Brain microvascular endothelial cell (primary cell): ENCODE results near the gene RERE.
A peak's percentile ranks its signal among the peaks of the same experiment; 100 is the strongest.

Experiments used
- DNase-seq: peaks from one replicate; pipeline ENCODE4 v3.0.0-alpha.2; 2020
- H3K27ac ChIP-seq: fragments of 250-450 bp; sonication (Bioruptor Pico); 2 replicates; pipeline ENCODE4 v1.5.1; 2020; ENCODE audit warnings: mild to moderate bottlenecking, moderate library complexity
- H3K27me3 ChIP-seq: fragments of 250-450 bp; sonication (Bioruptor Pico); replicated peaks from 2 replicates; pipeline ENCODE4 v1.5.1; 2020; ENCODE audit warnings: mild to moderate bottlenecking
- H3K36me3 ChIP-seq: fragments of 250-450 bp; sonication (Bioruptor Pico); replicated peaks from 2 replicates; pipeline ENCODE4 v1.5.1; 2020; ENCODE audit warnings: mild to moderate bottlenecking
- H3K4me3 ChIP-seq: 2 replicates; pipeline ENCODE4 v1.5.1; 2011; ENCODE audit warnings: low read depth, mild to moderate bottlenecking, control low read depth, low read length, moderate library complexity
- in situ Hi-C: cut with HindIII; loops from 2 replicates; pipeline ENCODE4 v1.10.0; 2017; ENCODE audit warnings: low sequenced_read_pairs, low pct_ligation_motif_present
- TF ChIP-seq, protein P1 (sequence below): IDR thresholded peaks from 2 replicates; pipeline ENCODE4 v1.5.1; 2011; ENCODE audit warnings: low read depth, mild to moderate bottlenecking, moderate library complexity, low read length, control low read depth, inconsistent platforms; ENCODE audit errors: missing control alignments

RERE gene

DNA sequence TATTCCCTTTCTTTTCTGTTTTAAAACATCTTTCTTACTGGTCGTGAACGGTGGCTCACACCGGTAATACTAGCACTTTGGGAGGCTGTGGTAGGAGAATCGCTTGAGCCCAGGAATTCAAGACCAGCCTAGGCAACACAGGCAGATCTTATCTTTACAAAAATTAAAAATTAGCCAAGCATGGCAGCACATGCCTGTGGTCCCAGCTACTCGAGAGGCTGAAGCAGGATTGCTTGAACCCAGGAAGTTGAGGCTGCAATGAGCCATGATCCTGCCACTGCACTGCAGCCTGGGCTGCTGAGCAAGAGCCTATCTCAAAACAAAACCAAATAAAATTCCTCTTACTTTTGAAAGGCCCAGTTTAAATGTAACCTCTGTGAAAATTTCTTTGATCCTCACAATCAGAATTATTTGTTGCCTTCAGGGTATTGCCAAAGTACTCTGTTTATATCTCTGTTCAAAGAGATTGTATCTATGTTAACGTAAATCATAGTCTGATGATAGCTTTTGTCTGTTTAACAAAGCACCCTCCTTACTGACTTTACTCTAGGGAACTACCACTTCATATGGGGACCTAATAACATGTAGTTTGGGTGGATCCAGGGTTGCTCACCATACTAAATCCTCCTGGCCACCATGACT, 71.6 kb downstream of the RERE start:
- H3K27ac ChIP-seq, result no peak overlapping the region
- TF ChIP-seq, protein P1, sequence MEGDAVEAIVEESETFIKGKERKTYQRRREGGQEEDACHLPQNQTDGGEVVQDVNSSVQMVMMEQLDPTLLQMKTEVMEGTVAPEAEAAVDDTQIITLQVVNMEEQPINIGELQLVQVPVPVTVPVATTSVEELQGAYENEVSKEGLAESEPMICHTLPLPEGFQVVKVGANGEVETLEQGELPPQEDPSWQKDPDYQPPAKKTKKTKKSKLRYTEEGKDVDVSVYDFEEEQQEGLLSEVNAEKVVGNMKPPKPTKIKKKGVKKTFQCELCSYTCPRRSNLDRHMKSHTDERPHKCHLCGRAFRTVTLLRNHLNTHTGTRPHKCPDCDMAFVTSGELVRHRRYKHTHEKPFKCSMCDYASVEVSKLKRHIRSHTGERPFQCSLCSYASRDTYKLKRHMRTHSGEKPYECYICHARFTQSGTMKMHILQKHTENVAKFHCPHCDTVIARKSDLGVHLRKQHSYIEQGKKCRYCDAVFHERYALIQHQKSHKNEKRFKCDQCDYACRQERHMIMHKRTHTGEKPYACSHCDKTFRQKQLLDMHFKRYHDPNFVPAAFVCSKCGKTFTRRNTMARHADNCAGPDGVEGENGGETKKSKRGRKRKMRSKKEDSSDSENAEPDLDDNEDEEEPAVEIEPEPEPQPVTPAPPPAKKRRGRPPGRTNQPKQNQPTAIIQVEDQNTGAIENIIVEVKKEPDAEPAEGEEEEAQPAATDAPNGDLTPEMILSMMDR, result no peak
- no peak for DNase-seq

DNA sequence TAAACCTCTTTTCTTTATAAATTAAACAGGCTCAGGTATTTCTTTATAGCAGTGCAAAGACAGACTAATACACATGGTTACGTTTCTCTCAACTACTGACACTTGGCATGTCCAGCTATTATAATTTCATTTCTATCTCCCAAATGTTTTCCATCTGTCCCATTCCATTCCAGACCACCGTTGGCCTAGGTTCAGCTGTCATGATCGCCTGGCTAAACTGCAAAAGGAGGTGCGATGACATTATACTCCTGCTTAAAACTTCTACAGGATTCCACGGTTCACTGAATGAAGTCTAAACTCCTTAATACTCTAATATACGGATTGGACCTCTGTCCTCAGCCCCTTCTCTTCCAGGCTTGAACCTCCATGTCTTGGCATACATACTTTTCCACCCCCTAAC, 72.1 kb downstream of the RERE start:
- TF ChIP-seq, protein P1, result no peak
- Histone ChIP-seq H3K27me3 (no peaks in the 10 kb centered on the region), H3K4me3 (no peak overlapping the region), H3K27ac (no peak overlapping the region), H3K36me3 (no peaks in the 10 kb centered on the region)
- no peak for DNase-seq
- in situ Hi-C loops, result no loop called here

More for the DNA sequence above, 71.6 kb downstream of the RERE start:
- Histone ChIP-seq H3K4me3 (no peak overlapping the region), H3K27me3 (no peaks in the 10 kb centered on the region), H3K36me3 (no peaks in the 10 kb centered on the region)
- in situ Hi-C loops, result no loop called here

DNA sequence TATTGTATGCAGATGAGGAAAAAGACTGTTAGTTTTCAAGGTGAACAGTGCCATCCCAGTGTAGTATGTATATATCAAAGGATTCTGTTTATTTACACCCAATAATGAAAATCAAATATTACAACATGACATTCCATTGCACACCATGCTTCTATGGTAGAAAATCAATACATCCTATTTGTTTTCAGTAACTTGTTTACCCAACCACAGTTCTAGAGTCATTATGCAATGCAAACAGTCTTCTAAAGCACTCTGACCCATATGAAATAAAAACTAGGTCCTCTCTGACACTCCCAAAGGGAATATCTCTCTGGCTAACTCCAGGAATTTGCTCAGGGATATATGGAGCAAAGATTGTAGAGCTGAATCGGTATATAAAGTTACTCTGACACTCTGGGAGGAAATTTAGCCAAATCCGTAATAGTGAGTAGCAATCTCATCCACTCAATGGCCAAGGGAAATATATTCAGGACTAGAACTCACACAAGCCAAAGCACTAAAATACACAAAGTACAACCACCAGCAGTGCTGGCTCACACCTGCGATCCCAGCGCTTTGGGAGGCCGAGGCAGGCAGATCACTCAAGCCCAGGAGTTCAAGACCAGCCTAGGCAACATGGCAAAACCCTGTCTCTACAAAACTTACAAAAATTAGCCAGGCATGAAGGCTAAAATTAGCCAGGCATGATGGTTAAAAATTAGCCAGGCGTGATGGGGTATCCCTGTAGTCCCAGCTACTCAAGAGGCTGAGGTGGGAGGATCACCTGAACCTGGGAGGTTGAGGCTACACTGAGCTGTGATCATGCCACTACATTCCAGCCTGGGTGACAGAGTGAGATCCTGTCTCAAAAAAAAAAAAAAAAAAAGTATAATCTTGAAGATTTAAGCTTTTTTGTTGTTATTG, 75.2 kb downstream of the RERE start:
- Histone ChIP-seq H3K36me3 (no peaks in the 10 kb centered on the region), H3K27ac (no peak overlapping the region), H3K4me3 (no peak overlapping the region), H3K27me3 (no peaks in the 10 kb centered on the region)
- no peak for DNase-seq
- TF ChIP-seq, protein P1, result no peak
- in situ Hi-C loops, result no loop called here

DNA sequence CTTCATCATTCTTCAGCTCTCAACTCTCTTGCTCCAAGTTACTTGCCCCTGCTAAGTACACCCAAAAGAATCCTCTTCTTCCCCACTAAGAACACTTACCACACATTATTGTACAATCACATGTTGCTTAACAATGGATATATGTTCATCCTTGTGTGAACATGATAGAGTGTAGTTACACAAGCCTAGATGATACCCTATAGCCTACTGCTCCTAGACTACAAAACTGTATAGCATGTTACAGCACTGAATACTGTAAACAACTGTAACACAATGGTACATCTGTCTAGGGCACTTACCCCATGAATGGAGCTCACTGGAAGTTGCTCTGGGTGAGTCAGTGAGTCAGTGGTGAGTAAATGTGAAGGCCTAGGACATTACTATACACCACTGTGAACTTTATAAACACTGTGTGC, 77.4 kb downstream of the RERE start:
- peak; percentile 83 for DNase-seq
- in situ Hi-C loops, result no loop called here
- H3K36me3 ChIP-seq, result no peaks in the 10 kb centered on the region
- TF ChIP-seq, protein P1, result no peak
- no peaks in the 10 kb centered on the region for H3K27me3 ChIP-seq
- H3K27ac ChIP-seq, result peak overlapping the region; percentile 69
- H3K4me3 ChIP-seq, result no peak overlapping the region

DNA sequence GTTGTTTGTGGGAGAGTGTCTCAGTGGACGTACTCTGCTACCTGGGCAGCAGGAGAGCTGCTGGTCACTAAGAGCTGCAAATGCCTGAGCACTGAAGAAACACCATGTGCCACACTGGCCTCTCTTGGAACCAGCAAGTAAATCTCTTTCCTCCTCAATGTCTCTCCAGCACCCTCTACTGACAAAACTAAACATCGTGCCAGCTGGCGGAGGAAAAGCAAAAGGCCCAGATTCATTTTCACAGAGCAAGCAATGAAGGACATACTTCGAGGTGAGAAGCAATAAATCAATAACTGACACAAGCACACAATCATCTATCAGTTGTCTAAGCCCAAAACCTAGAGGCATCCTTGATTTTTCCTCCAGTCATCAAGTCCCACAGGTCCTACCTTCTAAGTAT, 78.1 kb downstream of the RERE start:
- TF ChIP-seq, protein P1, result peak; percentile 18
- in situ Hi-C loops, result no loop called here
- DNase-seq, result no peak

More for the DNA sequence above, 78.1 kb downstream of the RERE start:
- no peak overlapping the region for H3K4me3 ChIP-seq
- no peaks in the 10 kb centered on the region for H3K36me3 ChIP-seq
- H3K27ac ChIP-seq, result no peak overlapping the region
- no peaks in the 10 kb centered on the region for H3K27me3 ChIP-seq
